A549 (cell line): ENCODE data around the gene FOXO1.

Source experiments
- CEBPB ChIP-seq, 2 experiments: fragments of >200 bp in 1 of 2; sonication (Bioruptor Twin) in 1 of 2; formaldehyde crosslinking in 1 of 2; IDR thresholded peaks; 2 replicates each; pipeline ENCODE4 v1.6.1; 2012 to 2016
- TFCP2L1 ChIP-seq: fragments of 250-450 bp; sonication (Bioruptor Pico); IDR thresholded peaks from 2 replicates; pipeline ENCODE4 v1.5.0; 2021; ENCODE audit warnings: mild to moderate bottlenecking
- TF ChIP-seq, protein P1 (sequence below): fragments of >200 bp; sonication (Bioruptor Twin); formaldehyde crosslinking; IDR thresholded peaks from 3 replicates; pipeline ENCODE4 v1.5.1; 2016

DNA sequence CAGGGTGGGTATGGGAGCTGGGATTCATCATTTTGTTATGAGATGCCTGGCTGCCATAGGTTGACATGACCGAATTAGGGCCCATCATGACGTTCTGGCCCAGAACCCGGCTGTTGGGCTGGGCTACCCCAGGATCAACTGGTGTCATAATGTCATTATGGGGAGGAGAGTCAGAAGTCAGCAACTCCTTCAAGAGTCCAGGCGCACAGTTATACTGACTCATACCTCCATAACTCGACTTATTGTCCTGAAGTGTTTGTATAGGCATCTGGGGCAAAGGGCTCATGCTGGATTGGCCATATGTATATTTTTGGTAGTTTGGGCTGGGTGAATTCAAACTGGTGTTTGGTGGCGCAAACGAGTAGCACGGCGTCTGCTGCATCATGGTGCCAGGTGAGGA, 106.5 kb downstream of the FOXO1 start:
- TF ChIP-seq, protein P1, sequence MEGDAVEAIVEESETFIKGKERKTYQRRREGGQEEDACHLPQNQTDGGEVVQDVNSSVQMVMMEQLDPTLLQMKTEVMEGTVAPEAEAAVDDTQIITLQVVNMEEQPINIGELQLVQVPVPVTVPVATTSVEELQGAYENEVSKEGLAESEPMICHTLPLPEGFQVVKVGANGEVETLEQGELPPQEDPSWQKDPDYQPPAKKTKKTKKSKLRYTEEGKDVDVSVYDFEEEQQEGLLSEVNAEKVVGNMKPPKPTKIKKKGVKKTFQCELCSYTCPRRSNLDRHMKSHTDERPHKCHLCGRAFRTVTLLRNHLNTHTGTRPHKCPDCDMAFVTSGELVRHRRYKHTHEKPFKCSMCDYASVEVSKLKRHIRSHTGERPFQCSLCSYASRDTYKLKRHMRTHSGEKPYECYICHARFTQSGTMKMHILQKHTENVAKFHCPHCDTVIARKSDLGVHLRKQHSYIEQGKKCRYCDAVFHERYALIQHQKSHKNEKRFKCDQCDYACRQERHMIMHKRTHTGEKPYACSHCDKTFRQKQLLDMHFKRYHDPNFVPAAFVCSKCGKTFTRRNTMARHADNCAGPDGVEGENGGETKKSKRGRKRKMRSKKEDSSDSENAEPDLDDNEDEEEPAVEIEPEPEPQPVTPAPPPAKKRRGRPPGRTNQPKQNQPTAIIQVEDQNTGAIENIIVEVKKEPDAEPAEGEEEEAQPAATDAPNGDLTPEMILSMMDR, result no peak
- no peak for TF ChIP-seq CEBPB (IDR thresholded peaks at IDR 0.05)
- TF ChIP-seq TFCP2L1 (CRISPR knock-in tag), result no peak
